Measurements from ENCODE around the gene TMEM238L.

- TF ChIP-seq, protein P1, sequence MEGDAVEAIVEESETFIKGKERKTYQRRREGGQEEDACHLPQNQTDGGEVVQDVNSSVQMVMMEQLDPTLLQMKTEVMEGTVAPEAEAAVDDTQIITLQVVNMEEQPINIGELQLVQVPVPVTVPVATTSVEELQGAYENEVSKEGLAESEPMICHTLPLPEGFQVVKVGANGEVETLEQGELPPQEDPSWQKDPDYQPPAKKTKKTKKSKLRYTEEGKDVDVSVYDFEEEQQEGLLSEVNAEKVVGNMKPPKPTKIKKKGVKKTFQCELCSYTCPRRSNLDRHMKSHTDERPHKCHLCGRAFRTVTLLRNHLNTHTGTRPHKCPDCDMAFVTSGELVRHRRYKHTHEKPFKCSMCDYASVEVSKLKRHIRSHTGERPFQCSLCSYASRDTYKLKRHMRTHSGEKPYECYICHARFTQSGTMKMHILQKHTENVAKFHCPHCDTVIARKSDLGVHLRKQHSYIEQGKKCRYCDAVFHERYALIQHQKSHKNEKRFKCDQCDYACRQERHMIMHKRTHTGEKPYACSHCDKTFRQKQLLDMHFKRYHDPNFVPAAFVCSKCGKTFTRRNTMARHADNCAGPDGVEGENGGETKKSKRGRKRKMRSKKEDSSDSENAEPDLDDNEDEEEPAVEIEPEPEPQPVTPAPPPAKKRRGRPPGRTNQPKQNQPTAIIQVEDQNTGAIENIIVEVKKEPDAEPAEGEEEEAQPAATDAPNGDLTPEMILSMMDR (IDR thresholded peaks at IDR 0.05; ENCODE audit: extremely low read depth in 1 of 2, insufficient read depth in 1 of 2, low read depth in 1 of 2, low read length in 2 of 2) = no peak
- no peak for TF ChIP-seq POLR2A (IDR thresholded peaks at IDR 0.05; ENCODE audit: low read depth, low read length)
- no peak for TF ChIP-seq EZH2 (IDR thresholded peaks at IDR 0.05; ENCODE audit: borderline replicate concordance, low read depth, low read length, severe bottlenecking)
- TF ChIP-seq POLR2AphosphoS5 (IDR thresholded peaks at IDR 0.05; ENCODE audit: insufficient read depth, low read depth, low read length) = no peak
- no peak for TF ChIP-seq FOS (IDR thresholded peaks at IDR 0.05; ENCODE audit: borderline replicate concordance, insufficient read depth, low read length)
- no peak for TF ChIP-seq MAX (IDR thresholded peaks at IDR 0.05; ENCODE audit: insufficient read depth, insufficient read length)
- TF ChIP-seq JUN (IDR thresholded peaks at IDR 0.05; ENCODE audit: borderline replicate concordance, insufficient read depth, insufficient read length, low read depth) = no peak
- TF ChIP-seq MYC (IDR thresholded peaks at IDR 0.05; ENCODE audit: low read depth, low read length) = no peak
These were observed 30.5 kb downstream of the TMEM238L start for GRCh38 chr17:10773391-10773790.

Data from endothelial cell of umbilical vein (primary cell).